OCI-LY3 (cell line): ENCODE data around the gene DUSP14.

Source experiments
- CTCF ChIP-seq: fragments of 200-600, 300-600 bp; sonication (generic); IDR thresholded peaks from 2 replicates; pipeline ENCODE4 v1.5.1; 2014; ENCODE audit warnings: antibody characterized with exemption, low read length, low read depth
- EZH2phosphoT487 ChIP-seq: fragments of 200-600 bp; shearing (Covaris generic); IDR thresholded peaks from 2 replicates; pipeline ENCODE4 v1.6.1; 2018; ENCODE audit warnings: antibody characterized with exemption, mixed run types, low read depth

DNA sequence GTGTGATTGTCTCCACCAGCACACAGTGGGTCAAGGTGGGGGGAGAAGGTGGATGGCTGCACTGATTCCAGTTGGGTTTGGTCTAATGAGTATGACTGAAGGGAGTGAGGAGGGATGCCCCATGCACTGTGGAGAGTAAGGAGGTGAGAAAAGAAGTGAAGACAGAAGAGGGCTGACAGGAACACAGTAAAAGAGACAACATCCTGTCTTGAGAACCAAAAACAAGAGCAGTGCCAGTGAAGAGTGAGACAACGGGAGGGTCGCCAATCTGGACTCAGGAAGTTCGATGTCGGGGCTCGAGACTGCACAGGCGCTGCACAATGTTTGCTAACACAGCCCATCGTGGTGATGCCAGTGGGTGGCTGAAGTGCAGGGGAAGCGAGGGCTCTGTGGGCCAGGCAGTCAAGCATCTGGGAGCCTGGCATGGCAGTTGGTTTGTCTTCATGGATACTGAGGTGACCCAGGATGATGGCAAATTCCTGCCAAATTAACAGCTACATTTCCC lies 34.1 kb downstream of the DUSP14 start:
- TF ChIP-seq CTCF (no peak), EZH2phosphoT487 (no peak)
